HepG2 (cell line): ENCODE data around the gene RGCC. TPM values are rescaled to one million over a fixed set of nuclear protein-coding genes. Genes with fewer than 3 reads are reported as not detected.

Experiments
- DNMT3B ChIP-seq: conservative IDR thresholded peaks from 2 replicates; pipeline ENCODE4 v1.6.1; 2016; ENCODE audit warnings: missing biosample characterization, control low read depth
- EEA1 ChIP-seq: sonication (generic); formaldehyde crosslinking; IDR thresholded peaks from 2 replicates; pipeline ENCODE4 v1.5.1; 2020; ENCODE audit warnings: mild to moderate bottlenecking, missing genetic modification reagents, borderline replicate concordance
- ESRRA ChIP-seq: sonication (generic); formaldehyde crosslinking; IDR thresholded peaks from 2 replicates; pipeline ENCODE4 v1.5.1; 2020; ENCODE audit warnings: mild to moderate bottlenecking, low read depth, missing genetic modification reagents
- GATA4 ChIP-seq: sonication (generic); IDR thresholded peaks from 2 replicates; pipeline ENCODE4 v1.6.1; 2016; ENCODE audit warnings: antibody characterized with exemption, low read depth, borderline replicate concordance
- HMG20A ChIP-seq: IDR thresholded peaks from 2 replicates; pipeline ENCODE4 v1.6.1; 2016; ENCODE audit warnings: borderline replicate concordance
- LBX2 ChIP-seq: sonication (generic); formaldehyde crosslinking; IDR thresholded peaks from 2 replicates; pipeline ENCODE4 v1.5.0; 2020; ENCODE audit warnings: missing genetic modification reagents, mild to moderate bottlenecking, borderline replicate concordance
- MAFF ChIP-seq: IDR thresholded peaks from 2 replicates; pipeline ENCODE4 v1.6.1; 2011; ENCODE audit warnings: low read depth, low read length, improper control_type of control experiment
- MAFK ChIP-seq, 2 experiments: IDR thresholded peaks in 1 of 2; conservative IDR thresholded peaks in 1 of 2; 2 replicates each; pipeline ENCODE4 v1.6.1; 2011; ENCODE audit warnings: improper control_type of control experiment in 2 of 2, low read length in 2 of 2
- MLLT10 ChIP-seq: sonication (generic); formaldehyde crosslinking; IDR thresholded peaks from 2 replicates; pipeline ENCODE4 v1.4.0; 2020; ENCODE audit warnings: missing genetic modification reagents
- NFE2L2 ChIP-seq: fragments of 150-350 bp; IDR thresholded peaks from 2 replicates; pipeline ENCODE4 v1.6.1; 2014; ENCODE audit warnings: low read length
- NFKB2 ChIP-seq: sonication (generic); formaldehyde crosslinking; IDR thresholded peaks from 2 replicates; pipeline ENCODE4 v1.4.0; 2020; ENCODE audit warnings: missing genetic modification reagents, borderline replicate concordance
- NKX3-1 ChIP-seq: sonication (generic); formaldehyde crosslinking; IDR thresholded peaks from 2 replicates; pipeline ENCODE4 v1.5.0; 2020; ENCODE audit warnings: missing genetic modification reagents
- NPAS2 ChIP-seq: sonication (generic); formaldehyde crosslinking; IDR thresholded peaks from 2 replicates; pipeline ENCODE4 v1.8.0; 2022; ENCODE audit warnings: mild to moderate bottlenecking, missing genetic modification reagents, borderline replicate concordance
- STAG1 ChIP-seq: sonication (generic); formaldehyde crosslinking; IDR thresholded peaks from 2 replicates; pipeline ENCODE4 v1.4.0; 2020; ENCODE audit warnings: missing genetic modification reagents
- TBL1XR1 ChIP-seq: fragments of 150-350 bp; IDR thresholded peaks from 2 replicates; pipeline ENCODE4 v1.6.1; 2014; ENCODE audit warnings: borderline replicate concordance, low read length; ENCODE audit not compliant: partially characterized antibody
- WIZ ChIP-seq: sonication (generic); formaldehyde crosslinking; IDR thresholded peaks from 2 replicates; pipeline ENCODE4 v1.5.1; 2020; ENCODE audit warnings: mild to moderate bottlenecking, missing genetic modification reagents
- ZBTB3 ChIP-seq: sonication (generic); formaldehyde crosslinking; IDR thresholded peaks from 2 replicates; pipeline ENCODE4 v1.4.0; 2020; ENCODE audit warnings: low read depth, mild to moderate bottlenecking, moderate library complexity, missing genetic modification reagents, borderline replicate concordance
- ZBTB38 ChIP-seq: sonication (generic); formaldehyde crosslinking; IDR thresholded peaks from 2 replicates; pipeline ENCODE4 v1.5.1; 2020; ENCODE audit warnings: mild to moderate bottlenecking, missing genetic modification reagents
- ZMAT3 ChIP-seq: sonication (generic); formaldehyde crosslinking; conservative IDR thresholded peaks from 2 replicates; pipeline ENCODE4 v1.7.0; 2021; ENCODE audit warnings: missing genetic modification reagents
- ZNF136 ChIP-seq: sonication (generic); formaldehyde crosslinking; IDR thresholded peaks from 2 replicates; pipeline ENCODE4 v1.8.1; 2022; ENCODE audit warnings: low read depth, mild to moderate bottlenecking, moderate library complexity, missing genetic modification reagents
- ZNF235 ChIP-seq: sonication (generic); formaldehyde crosslinking; IDR thresholded peaks from 2 replicates; pipeline ENCODE4 v1.8.1; 2023; ENCODE audit warnings: mild to moderate bottlenecking, missing genetic modification reagents, borderline replicate concordance
- ZNF253 ChIP-seq: sonication (generic); formaldehyde crosslinking; IDR thresholded peaks from 2 replicates; pipeline ENCODE4 v1.8.0; 2022; ENCODE audit warnings: mild to moderate bottlenecking, missing genetic modification reagents, borderline replicate concordance
- ZNF567 ChIP-seq: sonication (generic); formaldehyde crosslinking; IDR thresholded peaks from 2 replicates; pipeline ENCODE4 v1.8.1; 2023; ENCODE audit warnings: mild to moderate bottlenecking, missing genetic modification reagents, borderline replicate concordance
- ZNF775 ChIP-seq: sonication (generic); formaldehyde crosslinking; IDR thresholded peaks from 2 replicates; pipeline ENCODE4 v1.4.0; 2020; ENCODE audit warnings: missing genetic modification reagents, mild to moderate bottlenecking, moderate library complexity, borderline replicate concordance
- ZNF782 ChIP-seq: sonication (generic); formaldehyde crosslinking; IDR thresholded peaks from 2 replicates; pipeline ENCODE4 v1.4.0; 2020; ENCODE audit warnings: missing genetic modification reagents, mild to moderate bottlenecking, borderline replicate concordance
- ZNF839 ChIP-seq: sonication (generic); formaldehyde crosslinking; IDR thresholded peaks from 2 replicates; pipeline ENCODE4 v1.4.0; 2020; ENCODE audit warnings: missing genetic modification reagents, mild to moderate bottlenecking, borderline replicate concordance
- polyA plus RNA-seq, 8 experiments: library from polyadenylated mRNA; depleted of rRNA in 3 of 8; stranded (reverse) in 7 of 8; unstranded in 1 of 8; fragments of >200 nt; fragmentation: Illumina TruSeq in 4 of 8; extraction: Trizol in 4 of 8; gene quantifications; 2 replicates each; pipeline versions ENCODE4 v1.2.1 to v1.2.3, GENCODE V29; 2011 to 2016; ENCODE audit warnings: low read depth in 4 of 8, missing spikeins in 1 of 8, mixed read lengths in 1 of 8; ENCODE audit not compliant: insufficient read depth in 1 of 8
- total RNA-seq, 5 experiments: library from RNA; depleted of rRNA; stranded (reverse); fragments of >200 nt; fragmentation: Illumina TruSeq; extraction: Trizol; gene quantifications; 2 replicates each; pipeline ENCODE4 v1.2.3, GENCODE V29; 2016; ENCODE audit warnings: low read depth in 1 of 5
- TF ChIP-seq, protein P1 (sequence below): sonication (generic); formaldehyde crosslinking; IDR thresholded peaks from 2 replicates; pipeline ENCODE4 v1.4.0; 2020; ENCODE audit warnings: missing genetic modification reagents, mild to moderate bottlenecking, borderline replicate concordance
- TF ChIP-seq, protein P2 (sequence below): sonication (generic); formaldehyde crosslinking; conservative IDR thresholded peaks from 2 replicates; pipeline ENCODE4 v1.4.0; 2020; ENCODE audit warnings: missing genetic modification reagents

Gene RGCC
- total and polyA plus RNA-seq, 2 of the 13 experiments (the other 11 are each of a cell fraction or from before 2014, with no cell fraction given), result 0.20 to 8.4 TPM

DNA sequence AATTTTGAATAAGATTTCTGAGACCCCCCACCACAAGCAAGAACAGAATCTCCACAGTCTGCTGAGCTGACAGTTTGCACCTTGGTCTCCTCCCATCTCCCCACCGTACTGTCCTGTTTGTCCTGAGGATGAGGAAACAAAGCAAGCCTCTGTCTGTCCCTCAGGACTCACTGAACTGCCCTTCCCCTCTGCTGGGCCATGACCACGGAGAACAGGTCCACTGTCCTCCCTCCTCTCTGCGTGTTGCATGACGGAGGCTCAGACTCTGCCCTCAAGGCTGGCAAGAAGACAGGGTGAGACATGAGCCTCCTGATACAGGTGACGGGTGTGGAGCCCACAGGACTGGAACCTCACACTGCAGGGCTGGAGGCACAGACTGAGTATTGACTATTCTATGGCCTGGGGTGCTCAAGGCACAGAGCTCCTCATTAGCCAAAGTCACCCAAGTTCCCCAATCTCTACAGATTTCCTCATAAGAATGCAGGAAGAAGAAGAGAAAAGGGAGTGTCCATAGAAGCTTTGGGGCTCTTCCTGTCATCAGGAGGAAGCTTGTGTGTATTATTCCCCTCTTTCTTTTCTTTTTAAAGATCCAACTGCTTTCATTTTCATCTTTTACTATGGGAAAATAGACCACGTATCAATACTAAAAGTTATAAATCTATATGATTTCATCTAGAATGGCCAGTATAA, 22.4 kb upstream of the RGCC start (continued):
- no peak for TF ChIP-seq ZBTB3 (CRISPR knock-in tag)
- no peak for TF ChIP-seq GATA4
- no peak for TF ChIP-seq ZNF253 (CRISPR knock-in tag)
- TF ChIP-seq MAFF, result peak; percentile 27; the same call in 1 of the 2 replicates
- no peak for TF ChIP-seq MLLT10 (CRISPR knock-in tag)
- peak; percentile 14 to 37; a peak in 2 of 4 replicates for TF ChIP-seq MAFK (conservative IDR thresholded peaks at IDR 0.05 in 1 of 2, IDR thresholded peaks at IDR 0.05 in 1 of 2; ENCODE audit: low read length in 2 of 2)
- TF ChIP-seq ESRRA, result no peak
- TF ChIP-seq NKX3-1 (CRISPR knock-in tag), result no peak
- TF ChIP-seq NPAS2, result no peak
- no peak for TF ChIP-seq WIZ
- TF ChIP-seq, protein P1, sequence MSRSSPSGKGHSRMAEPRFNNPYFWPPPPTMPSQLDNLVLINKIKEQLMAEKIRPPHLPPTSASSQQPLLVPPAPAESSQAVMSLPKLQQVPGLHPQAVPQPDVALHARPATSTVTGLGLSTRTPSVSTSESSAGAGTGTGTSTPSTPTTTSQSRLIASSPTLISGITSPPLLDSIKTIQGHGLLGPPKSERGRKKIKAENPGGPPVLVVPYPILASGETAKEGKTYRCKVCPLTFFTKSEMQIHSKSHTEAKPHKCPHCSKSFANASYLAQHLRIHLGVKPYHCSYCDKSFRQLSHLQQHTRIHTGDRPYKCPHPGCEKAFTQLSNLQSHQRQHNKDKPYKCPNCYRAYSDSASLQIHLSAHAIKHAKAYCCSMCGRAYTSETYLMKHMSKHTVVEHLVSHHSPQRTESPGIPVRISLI (CRISPR knock-in tag), result no peak
- no peak for TF ChIP-seq ZNF839 (CRISPR knock-in tag)
- no peak for TF ChIP-seq HMG20A (CRISPR knock-in tag)
- TF ChIP-seq EEA1, result no peak
- TF ChIP-seq ZNF782 (CRISPR knock-in tag), result no peak
- no peak for TF ChIP-seq ZNF235 (CRISPR knock-in tag)
- TF ChIP-seq NFE2L2, result no peak
- TF ChIP-seq ZNF567 (CRISPR knock-in tag), result no peak
- no peak for TF ChIP-seq DNMT3B (CRISPR knock-in tag)
- no peak for TF ChIP-seq LBX2
- no peak for TF ChIP-seq STAG1
- TF ChIP-seq ZBTB38 (CRISPR knock-in tag), result no peak
- TF ChIP-seq ZNF136 (CRISPR knock-in tag), result no peak
- TF ChIP-seq, protein P2, sequence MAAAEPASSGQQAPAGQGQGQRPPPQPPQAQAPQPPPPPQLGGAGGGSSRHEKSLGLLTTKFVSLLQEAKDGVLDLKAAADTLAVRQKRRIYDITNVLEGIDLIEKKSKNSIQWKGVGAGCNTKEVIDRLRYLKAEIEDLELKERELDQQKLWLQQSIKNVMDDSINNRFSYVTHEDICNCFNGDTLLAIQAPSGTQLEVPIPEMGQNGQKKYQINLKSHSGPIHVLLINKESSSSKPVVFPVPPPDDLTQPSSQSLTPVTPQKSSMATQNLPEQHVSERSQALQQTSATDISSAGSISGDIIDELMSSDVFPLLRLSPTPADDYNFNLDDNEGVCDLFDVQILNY (CRISPR knock-in tag), result no peak
- TF ChIP-seq ZMAT3 (CRISPR knock-in tag), result no peak
- no peak for TF ChIP-seq NFKB2
- TF ChIP-seq TBL1XR1, result no peak
- no peak for TF ChIP-seq ZNF775 (CRISPR knock-in tag)
